Activated CD4-positive, alpha-beta T cell treated with anti-CD3 and anti-CD28 coated beads, Interleukin-2, amount 10 ng/mL, durations not matched to agents 7 days and 5 days (primary cell): ENCODE measurements around the gene RHOXF1. TPM values are rescaled to one million over a fixed set of nuclear protein-coding genes. Genes with fewer than 3 reads are reported as not detected.

Experiments
- total RNA-seq, 2 experiments: library from RNA; stranded (reverse); gene quantifications; one replicate each; pipeline ENCODE4 v1.2.3, GENCODE V29; 2021

The RHOXF1 gene
- total RNA-seq, 2 experiments from 2014 or later: not detected

Other genes starting within 250 kb of the RHOXF1 start
- gene RNF113A, start 244.2 kb downstream of the RHOXF1 start, total RNA-seq: 10 to 100 TPM; 28.8 to 30.4 TPM
- gene NDUFA1, start 244.1 kb downstream of the RHOXF1 start, total RNA-seq: 100 to 1,000 TPM in 1 of 2 experiments, 10 to 100 TPM in 1; 64.9 to 104 TPM
- gene AKAP14, start 220.0 kb downstream of the RHOXF1 start, total RNA-seq: not detected
- 1 to 10 TPM; 7.3 to 8.4 TPM for gene NKAP, start 172.2 kb downstream of the RHOXF1 start, total RNA-seq
- not detected for gene RHOXF2B, start 38.2 kb downstream of the RHOXF1 start, total RNA-seq
- not detected for gene RHOXF2, start 42.7 kb upstream of the RHOXF1 start, total RNA-seq
- gene ZBTB33, start 134.9 kb upstream of the RHOXF1 start, total RNA-seq: 10 to 100 TPM; 15.3 to 18.0 TPM
- gene TMEM255A, start 195.5 kb upstream of the RHOXF1 start, total RNA-seq: not detected
- not detected for gene ATP1B4, start 246.2 kb upstream of the RHOXF1 start, total RNA-seq